ELF-1 (cell line): ENCODE results near the gene SHISA4.
"Not testable (repeated sequence)": the region's sequence is repeated elsewhere in the genome, so short reads cannot be mapped to it uniquely, and the experiment has no call there.

Experiments used
- DNase-seq: peaks from one replicate; pipeline ENCODE4 v3.0.0-alpha.2; 2016; ENCODE audit warnings: low read depth, low spot score

The SHISA4 gene

DNA sequence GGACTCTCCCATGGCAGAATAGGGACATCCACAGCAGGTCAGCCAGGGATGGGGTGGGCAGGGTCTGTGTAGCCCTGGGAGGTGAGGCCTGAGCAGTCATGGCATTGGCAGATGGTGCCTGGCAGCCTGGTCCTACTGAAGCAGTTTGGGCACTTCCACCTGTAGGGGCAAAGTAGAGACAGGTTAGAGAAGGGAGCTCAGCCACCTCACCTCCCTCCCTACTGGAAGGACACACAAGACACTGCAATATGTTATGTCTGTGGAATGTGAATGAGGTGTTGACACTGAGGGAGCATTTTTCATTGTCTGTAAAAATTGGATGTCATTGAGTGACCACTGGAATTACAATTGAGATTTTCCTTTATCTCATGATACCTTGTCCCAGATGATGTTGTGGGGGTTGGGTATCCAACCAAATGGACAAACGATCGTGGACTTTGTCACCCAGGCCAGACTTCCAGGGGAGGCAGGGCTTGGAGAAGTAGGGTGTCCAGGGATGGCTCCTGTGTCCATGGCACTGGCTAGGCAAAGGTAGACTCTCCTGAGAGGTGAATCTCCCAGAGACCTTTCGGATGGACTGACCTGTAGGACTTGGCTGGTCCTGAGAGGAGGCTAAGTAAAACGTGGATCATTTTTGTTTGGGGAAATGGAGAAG, 9.7 kb downstream of the SHISA4 start:
- no peak for DNase-seq

DNA sequence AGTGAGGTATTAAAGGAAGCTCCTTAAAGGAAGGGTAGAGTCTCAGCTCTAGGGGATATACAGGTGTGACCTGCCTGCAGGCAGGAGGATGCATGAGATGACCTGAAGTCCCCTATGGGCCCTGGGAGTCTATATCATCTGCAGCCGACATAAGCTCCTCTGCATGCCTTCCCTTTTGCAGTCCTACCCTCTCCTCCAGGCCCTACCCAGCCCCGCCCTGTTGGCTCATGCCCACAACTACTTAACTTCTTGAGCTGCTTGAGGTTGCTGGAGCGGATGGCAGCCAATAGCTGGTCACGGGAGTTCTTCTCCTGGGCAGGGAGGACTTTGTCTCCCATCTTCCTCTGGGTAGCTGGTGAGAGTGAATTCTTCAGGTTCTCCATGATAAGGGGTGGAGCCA, 10.3 kb downstream of the SHISA4 start:
- DNase-seq, result no peak

DNA sequence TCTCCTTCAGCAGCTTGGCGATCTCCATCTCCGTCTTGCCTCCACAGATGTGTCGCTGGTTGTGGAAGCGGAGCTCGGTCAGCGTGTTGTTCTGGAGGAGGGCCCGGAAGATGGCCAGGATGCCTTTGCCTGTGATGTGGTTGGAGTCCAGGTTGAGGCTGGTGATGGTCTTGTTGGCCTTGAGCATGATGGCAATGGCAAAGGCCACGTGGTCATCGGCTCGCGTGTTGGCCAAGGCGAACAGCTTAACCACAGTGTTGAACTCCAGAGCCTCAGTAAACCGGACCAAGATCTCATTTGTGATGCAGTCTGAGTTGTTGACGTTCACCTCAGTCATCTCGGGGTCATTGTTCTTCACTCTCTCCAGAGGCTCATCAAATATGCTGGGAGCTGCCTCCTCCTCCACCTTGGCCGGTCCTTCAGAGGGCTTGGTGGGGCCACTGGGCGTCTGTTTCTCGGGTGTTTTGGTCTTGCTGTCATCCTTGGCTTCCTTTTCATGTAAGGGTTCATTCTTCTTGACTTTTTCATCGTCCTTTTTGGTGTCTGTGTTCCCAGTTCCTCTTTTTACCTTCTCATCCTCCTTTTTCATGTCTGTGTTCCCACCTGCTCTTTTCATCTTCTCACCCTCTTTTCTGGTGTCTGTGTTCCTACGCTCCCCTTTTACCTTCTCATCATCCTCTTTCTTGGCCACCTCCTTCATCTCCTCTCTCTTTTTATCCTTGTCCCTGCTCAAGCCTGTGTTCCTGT, 11.2 kb downstream of the SHISA4 start:
- no peak for DNase-seq

DNA sequence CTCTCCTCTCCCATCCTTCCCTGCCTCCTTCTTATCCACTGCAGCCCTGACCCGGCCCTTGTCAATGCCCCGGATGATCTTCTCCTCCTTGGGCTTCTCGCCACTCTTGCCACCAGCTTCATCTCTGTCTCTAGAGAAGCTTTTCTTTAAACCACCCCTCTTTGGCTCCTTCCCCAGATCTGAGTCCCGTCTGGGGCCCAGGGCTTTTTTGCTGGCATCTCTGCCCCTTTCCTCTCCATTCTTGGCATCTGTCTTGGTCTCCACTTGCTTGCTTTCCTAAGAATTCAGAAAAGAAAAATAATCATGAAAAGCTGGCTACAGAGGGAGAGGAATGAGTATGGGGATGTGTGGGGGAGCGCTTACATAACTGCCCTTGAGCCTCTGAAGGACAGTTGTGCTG, 11.8 kb downstream of the SHISA4 start:
- DNase-seq, result no peak

DNA sequence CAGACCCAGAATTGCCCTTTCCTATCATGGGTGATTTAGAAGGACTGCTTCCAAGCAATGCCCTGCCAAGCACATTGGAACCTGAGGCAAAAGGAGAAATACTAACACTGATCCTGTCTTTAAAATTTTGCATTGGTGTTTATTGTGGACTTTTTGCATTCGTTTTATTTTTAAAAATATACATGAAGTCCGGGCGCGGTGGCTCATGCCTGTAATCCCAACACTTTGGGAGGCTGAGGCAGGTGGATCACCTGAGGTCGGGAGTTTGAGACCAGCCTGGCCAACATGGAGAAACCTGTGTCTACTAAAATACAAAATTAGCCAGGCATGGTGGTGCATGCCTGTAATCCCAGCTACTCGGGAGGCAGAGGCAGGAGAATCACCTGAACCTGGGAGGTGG, 12.3 kb downstream of the SHISA4 start:
- not testable (repeated sequence) for DNase-seq

DNA sequence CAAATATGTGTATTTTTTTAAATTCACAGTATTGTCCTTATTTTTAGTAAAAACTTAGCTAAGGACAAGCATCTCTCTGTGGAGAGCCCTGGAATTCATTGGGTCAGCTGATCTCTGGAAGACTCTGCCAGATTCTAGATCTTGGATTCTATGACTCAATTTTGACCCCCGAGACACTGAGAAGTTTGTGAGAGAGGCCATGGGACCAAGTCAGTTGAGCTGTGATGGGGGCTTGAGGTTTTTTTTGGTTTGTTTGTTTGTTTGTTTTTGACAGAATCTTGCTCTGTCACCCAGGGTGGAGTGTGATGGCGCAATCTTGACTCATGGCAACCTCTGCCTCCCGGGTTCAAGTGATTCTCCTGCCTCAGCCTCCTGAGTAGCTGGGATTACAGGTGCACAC, 13.5 kb downstream of the SHISA4 start:
- DNase-seq, result no peak

DNA sequence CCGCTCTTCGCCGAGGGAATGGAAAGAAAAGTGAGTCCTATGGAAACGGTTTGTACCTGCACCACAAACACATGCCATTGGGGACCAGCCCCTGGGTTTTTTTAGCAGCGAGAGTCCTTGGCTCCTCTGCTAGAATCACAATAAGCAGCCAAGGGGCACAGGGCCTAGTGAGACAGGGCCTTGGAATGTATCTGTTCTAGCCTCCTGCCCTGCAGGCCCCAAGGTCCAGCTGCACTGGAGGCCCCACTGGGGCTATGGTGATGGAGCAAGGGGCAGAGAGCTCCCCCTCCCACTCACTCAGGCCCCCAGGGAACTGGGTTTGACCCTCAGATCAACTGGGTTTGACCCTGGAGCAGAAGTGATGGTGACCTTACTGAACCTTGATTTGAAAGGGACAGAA, 14.4 kb downstream of the SHISA4 start:
- DNase-seq, result peak; percentile 87

DNA sequence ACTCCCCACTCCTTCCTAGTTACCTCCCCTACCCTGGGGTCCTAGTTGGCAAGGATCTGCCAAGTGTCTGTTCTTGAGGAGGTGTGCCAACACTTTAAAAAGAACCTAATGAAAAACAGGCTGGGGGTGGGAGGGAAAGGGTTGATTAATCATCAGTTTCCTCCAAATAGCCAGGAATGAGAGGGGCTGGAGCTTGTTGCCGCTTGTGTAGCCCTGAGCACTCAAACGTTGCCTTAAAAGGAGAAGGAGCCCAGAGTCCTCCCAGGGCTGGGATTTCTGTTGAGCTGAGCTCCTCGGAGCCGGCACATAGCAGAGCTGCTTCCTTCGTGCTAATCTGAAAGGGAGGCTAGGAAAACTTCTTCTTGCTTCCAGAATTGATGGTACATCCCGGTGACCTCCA, 15.9 kb downstream of the SHISA4 start:
- DNase-seq, result peak; percentile 75

DNA sequence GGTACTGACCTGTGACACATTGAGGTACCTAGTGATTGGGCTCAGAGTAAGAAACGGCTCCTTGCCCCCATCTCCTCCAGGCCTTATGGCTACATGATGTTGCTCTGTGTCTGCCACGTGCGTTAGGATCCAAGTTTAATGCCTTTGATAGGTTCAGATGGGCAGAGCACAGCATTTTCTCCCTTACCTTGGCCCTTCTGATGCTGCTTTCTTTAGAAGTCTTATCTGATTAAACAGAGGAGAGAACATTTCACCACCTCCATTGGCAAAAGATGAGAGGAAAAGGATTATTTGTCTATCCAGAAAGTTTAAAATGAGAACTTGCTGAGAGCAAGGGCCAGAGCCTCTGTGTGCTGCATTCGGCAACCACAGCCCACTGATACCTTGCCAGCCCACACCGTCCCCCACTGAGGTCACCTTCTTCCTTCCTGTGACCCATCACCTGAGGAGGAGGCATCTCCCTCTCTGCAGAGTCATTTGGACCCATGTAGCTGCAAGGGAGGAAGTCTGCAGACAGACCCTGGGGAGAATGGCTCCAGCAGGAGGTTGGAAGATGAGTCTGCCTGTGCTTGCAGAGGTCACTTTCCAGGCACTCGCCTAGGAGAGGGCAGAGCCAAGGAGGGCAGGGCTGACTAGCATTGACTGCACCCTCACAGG, 16.7 kb downstream of the SHISA4 start:
- DNase-seq, result no peak

DNA sequence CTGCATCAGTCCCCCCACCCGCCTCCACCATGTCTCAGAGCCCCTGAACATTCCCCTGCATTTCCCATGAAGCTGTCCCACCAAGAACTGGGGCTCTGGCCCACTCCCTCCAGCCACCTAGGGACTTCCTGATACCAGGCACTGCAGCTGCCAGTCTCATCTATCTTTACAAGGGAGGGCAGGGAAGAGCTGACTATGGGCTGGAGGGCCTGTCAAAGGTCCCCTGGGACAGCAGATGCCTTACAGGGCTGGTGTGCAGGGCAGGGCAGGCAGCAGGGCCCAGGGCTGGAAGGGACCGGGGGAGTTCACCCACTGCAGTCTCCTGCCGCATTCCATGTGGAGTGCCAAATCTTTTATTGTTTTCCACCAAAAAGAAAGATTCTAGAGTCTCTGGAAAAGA, 17.6 kb downstream of the SHISA4 start:
- DNase-seq, result no peak

DNA sequence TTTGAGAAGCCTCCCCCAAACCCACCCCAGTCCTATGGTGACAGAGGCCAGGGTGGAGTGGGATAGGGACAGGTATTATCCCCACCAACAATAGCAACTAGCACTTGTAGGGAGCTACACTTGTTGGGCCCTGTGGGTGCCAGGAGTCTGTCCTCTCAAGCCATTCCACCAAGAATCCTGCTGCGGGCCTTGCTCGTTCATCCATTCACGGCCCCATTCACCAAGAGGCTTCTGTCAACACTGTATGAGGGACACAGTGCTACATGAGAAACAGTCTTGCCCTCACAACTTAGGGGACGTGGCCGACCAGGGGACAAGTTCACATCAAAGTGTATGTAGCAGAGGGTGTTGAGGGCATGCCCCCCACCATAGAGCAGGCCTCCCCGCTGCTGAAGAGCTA, 18.9 kb downstream of the SHISA4 start:
- DNase-seq, result no peak

DNA sequence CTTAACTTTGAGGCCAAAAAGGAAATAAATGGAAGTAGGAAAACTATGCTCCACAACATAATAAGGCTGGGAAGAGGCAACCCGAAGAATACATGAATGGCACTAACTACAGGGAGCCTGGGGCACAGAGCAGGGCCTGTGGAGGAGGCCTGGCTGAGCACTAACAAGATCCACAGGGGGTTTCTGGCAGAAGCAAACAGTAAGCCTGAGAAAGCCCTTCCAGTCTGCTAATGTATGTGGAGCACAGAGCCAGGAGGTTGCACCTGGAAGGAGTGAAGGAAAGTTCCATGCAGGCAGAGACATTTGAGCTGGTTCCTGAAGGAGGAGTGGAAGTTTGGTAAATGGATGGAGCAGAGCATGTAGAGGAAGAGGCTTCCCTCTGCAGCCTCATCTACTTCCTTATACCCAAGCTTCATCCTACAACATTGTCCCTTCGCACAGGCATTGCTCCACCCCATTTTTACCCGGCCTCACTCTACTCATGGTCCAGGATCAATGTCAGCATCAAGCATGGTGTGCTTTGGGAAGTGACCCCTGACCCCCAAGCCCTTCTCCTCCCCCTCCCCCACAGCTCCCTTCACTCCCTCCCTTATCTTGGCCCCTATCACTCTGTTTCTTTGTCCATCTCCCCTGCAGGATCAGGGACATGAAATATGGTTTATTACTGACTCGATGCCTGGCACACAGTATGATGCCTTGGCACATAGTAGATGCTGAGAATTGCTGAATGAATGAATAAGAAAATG, 23.3 kb downstream of the SHISA4 start:
- DNase-seq, result peak; percentile 46

DNA sequence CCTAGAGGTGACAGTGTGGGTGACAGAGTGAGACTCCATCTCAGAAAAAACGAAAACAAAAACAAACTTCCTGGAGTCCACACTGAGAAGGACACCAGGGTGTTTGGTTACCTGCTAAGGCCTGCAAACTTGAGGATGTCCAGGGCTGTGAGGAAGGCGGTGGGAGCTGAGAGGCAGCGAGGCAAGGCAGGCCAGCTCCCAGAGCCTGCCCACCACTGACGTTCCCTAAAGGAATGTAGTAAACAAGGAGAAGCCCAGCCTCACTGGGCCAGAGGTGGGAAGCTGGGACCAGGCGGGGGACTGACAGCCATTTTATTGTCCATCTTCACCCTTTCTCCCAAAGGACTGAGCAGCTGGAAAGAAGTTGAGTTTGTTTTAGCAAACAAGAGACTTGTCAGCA, 24.1 kb downstream of the SHISA4 start:
- peak; percentile 76 for DNase-seq

DNA sequence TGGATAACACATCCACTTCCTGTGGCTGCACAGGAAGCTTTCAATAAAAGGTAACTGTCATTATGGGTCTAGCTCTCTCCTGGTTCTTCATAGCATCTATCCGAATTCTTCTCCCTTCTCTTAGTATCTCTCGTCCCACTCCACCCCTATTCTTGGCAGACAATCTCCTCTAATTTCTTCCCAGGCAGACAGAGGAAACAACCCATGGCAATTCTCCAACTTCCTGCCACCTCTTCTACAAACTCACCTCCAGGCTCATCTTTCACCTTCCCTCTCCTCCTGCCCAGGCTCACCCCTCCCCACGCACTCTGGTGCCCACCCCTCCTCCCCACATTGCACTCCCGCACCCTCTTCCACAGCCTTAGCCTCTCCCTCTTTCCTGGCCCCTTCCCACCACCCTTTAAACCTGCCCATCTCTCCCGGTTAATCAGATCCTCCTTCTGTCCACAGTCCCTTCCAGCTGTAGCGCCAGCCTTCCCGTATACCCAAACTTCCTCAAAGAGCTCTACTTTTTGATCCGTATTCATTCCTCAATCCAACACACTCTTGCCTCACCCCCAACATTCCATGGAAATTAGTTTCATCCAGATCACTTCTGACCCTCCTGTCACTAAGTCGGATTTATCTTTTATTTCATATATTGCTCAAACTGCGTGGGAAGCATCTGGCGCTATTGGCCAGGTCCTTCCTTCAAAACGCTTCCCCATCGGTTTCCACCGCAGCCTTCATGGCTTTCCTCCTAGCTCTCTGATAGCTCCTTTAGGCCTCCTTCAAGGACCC, 25.9 kb downstream of the SHISA4 start:
- DNase-seq, result no peak

DNA sequence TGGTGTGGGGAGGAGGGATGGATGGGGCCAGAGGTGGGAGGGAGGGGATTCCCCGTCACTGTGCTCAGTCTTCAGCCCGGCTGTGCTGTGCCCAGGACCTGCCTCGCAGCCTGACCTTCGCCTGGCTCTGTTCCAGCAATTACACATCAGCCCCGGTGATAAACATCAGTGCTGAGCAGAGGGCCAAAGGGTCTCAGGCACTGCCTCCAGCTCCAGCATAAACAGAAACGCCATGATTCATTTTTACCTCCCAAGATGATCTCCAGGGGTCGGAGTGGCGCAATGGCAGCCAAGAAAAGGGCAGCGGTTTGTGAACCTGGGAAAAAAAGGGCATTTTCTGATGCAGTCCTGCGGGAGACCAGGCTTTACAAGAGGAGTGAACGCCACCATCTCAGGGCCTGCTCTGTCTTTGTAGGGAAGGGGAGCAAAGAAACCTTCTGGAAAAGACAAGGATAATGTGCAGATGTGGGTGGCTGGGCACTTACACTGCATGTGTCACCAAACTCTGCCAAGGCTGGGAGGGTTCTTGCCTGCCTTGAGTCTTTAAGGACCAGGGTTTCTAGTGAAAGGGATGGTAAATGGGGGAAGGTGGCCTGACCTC, 28.1 kb downstream of the SHISA4 start:
- peak; percentile 46 for DNase-seq

DNA sequence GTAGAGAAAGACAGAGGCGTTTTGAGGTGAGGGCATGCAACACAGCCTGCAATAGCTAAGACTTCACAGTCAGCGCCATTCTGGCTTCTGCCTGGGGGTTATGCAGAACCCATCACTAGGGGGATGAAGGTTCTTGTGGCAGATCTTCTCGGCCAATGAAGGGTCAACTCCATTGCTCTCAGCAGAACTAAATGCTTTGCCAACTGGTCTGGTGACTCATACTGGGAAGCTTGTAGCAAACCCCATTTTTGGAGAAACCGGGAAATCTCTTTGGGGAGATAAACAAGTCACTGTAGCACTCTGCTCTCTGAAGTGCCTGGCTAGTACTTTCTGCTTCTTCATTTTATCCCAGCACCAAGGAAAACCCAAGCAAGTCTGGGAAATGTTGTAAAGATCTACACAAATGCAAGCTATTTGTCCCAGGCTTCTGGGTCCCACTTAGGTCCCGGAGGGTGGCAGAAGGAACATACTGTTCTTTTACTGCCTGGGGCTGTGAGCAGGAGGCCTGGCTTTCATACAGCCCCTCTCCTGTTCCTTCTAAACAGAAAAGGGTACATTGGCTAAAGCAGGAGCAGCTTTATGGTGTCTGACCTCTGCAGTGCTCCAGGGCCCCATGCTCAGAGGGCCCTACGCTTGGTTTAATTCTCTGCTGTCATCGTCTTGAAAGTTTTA, 28.8 kb downstream of the SHISA4 start:
- DNase-seq, result no peak

DNA sequence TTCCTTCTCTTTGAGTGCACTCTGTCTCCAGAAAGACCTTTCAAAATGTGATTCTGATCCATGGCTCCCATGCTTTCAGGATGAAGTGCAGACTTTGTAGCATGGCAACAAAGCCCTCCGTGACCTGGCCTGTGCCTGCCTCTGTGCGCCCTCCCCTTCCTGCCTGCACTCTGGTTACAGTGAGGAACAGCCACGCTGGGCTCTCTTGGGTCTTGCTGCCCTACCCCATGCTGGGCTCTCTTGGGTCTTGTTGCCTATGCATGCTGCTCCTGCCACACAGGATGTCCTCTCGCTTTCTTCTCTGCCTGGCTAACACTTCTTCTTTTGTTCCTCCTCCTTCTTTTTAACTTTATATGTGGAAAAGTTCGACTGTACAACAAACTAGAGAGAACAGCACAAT, 29.6 kb downstream of the SHISA4 start:
- no peak for DNase-seq

DNA sequence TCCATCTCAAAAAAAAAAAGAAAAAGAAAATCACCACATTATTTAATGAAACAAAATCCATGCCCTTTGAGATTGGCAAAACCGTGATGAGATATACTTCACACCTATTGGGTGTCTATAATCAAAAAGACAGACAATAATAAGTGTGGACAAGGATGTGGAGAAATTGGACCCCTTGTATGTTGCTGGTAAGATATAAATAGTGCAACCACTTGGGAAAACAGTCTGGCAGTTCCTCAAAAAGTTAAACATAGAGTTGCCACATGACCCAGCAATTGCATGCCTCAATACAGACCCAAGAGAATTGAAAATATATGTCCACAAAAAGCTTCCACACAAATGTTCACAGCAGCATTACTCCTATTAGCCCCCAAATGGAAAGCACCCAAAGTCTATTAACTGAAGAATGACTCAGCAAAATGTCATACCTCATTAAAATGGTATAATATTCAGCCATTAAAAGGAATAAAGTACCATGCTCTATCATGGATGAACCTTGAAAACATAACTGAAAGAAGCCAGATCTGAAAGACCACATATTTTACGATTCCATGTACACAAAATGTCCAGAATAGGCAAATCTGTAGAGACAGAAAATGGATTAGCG, 33.4 kb downstream of the SHISA4 start:
- DNase-seq, result no peak

DNA sequence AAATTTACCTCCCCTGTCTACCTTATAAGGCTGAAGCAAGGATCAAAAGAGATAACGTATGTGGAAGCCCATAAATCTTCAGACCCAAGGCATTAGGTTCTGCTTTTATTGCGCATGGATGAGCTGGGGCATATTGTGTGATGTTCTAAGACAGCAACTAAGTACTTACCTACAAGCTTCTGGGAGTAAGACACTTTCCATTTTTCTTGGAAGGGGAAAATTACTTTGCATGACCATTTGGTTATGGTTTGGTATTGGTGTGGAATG, 36.5 kb downstream of the SHISA4 start:
- DNase-seq, result no peak

DNA sequence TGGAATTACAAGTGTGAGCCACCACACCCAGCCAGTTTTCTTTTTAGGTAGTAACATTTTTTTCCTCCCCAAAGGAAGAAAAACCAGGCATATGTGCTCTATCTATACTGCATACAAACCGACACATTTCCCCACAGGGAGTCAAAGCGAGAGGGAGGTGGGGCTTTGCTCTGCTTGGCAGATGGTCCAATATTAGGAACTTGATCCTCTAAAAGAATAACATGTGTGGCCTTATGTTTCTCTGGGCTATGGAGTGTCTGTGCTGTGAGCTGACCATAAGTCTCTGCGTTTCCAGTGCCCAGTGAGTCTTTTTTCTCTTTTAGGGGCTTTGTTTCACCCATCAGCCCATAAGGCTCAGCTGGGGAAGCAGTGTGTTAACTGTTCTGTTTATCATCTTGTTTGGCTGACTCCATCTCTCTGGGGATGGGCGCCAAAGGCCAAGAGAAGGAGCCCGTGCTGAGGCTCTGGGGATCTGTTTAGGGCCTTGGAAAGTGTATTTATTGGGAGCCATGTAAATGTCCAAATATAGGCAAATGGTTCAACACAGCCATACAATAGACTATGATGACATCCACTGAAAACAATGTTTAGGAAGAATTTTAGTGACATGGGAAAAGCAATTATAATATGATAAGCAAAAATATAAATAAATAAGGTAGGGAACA, 37.4 kb downstream of the SHISA4 start:
- DNase-seq, result no peak
